Upper lobe of right lung (tissue), 1 donor: ENCODE measurements around the gene LTB4R. TPM values are rescaled to one million over a fixed set of nuclear protein-coding genes. Genes with fewer than 3 reads are reported as not detected.

Source experiments
- ATAC-seq: fragments of 200-7000 bp; cut with Tn5 transposase; one replicate; pipeline ENCODE4 v1.9.1; 2020; ENCODE audit warnings: mild to moderate bottlenecking, moderate library complexity
- DNase-seq: peaks from one replicate; pipeline ENCODE4 v3.0.0-alpha.2; 2020
- H3K27ac ChIP-seq: fragments of 200-600 bp; one replicate; pipeline ENCODE4 v1.8.0; 2022
- H3K27me3 ChIP-seq: fragments of 200-600 bp; one replicate; pipeline ENCODE4 v1.8.0; 2022; ENCODE audit warnings: mild to moderate bottlenecking
- H3K36me3 ChIP-seq: fragments of 200-600 bp; one replicate; pipeline ENCODE4 v1.8.0; 2022
- H3K4me1 ChIP-seq: fragments of 200-600 bp; one replicate; pipeline ENCODE4 v1.8.0; 2022
- H3K4me3 ChIP-seq: fragments of 200-600 bp; one replicate; pipeline ENCODE4 v1.8.0; 2022; ENCODE audit warnings: mild to moderate bottlenecking
- H3K9me3 ChIP-seq: fragments of 200-600 bp; one replicate; pipeline ENCODE4 v1.8.0; 2022
- intact Hi-C: fragments of 100-400 bp; cut with DNase I; formaldehyde crosslinking; loops from one replicate; pipeline ENCODE4 v1.11.0; 2022
- total RNA-seq: library from RNA; stranded (reverse); fragmentation: NEBNext Ultra II Directional; extraction: Animal tissue kit (Norgen Biotek cat#: 25700); gene quantifications from one replicate; pipeline ENCODE4 v1.2.1, GENCODE V29; 2021
- TF ChIP-seq, protein P1 (sequence below): fragments of 200-600 bp; IDR thresholded peaks from one replicate; pipeline ENCODE4 v1.8.0; 2022; ENCODE audit warnings: antibody characterized with exemption
- donor health status: DM: no; HTN: yes; CAD: no; lungs with severe emphysema.

Gene LTB4R
- total RNA-seq, 1 donor from 2014 or later, result 9.8 TPM

- peak; percentile 63 for ATAC-seq
- peak overlapping the region; percentile 100 for H3K27ac ChIP-seq
- H3K4me1 ChIP-seq, result peaks cover 44% of the 10 kb centered on the region
These were observed 37.2 kb upstream of the LTB4R start for GRCh38 chr14:24274101-24274543.

DNA sequence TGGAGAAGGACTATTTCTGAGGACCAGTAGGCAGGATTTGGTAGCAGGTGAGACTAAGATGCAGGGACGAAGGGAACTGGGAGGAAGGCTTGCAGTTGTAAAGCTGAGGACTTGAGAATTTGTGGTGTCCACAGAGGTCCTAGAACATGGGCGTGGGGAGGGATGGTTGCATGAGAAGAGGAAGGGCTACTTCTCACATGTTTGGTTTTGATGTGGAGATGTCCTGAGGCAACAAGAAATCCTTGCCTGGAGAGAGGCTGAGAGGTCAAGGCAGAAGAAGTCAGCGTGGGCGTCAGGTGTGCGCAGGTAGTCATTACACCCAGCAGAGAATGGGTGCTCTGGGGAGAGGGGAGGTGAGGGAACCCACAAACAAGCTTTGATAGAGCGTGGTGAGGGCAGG is 34.2 kb upstream of the LTB4R start:
- peaks cover 43% of the 10 kb centered on the region for H3K4me1 ChIP-seq
- H3K27me3 ChIP-seq, result no peaks in the 10 kb centered on the region
- ATAC-seq, result no peak
- no peaks in the 10 kb centered on the region for H3K9me3 ChIP-seq
- H3K36me3 ChIP-seq, result no peaks in the 10 kb centered on the region
- H3K27ac ChIP-seq, result peak overlapping the region; percentile 42
- intact Hi-C loops, result no loop called here
- no peak overlapping the region for H3K4me3 ChIP-seq
- DNase-seq, result no peak
- TF ChIP-seq, protein P1, sequence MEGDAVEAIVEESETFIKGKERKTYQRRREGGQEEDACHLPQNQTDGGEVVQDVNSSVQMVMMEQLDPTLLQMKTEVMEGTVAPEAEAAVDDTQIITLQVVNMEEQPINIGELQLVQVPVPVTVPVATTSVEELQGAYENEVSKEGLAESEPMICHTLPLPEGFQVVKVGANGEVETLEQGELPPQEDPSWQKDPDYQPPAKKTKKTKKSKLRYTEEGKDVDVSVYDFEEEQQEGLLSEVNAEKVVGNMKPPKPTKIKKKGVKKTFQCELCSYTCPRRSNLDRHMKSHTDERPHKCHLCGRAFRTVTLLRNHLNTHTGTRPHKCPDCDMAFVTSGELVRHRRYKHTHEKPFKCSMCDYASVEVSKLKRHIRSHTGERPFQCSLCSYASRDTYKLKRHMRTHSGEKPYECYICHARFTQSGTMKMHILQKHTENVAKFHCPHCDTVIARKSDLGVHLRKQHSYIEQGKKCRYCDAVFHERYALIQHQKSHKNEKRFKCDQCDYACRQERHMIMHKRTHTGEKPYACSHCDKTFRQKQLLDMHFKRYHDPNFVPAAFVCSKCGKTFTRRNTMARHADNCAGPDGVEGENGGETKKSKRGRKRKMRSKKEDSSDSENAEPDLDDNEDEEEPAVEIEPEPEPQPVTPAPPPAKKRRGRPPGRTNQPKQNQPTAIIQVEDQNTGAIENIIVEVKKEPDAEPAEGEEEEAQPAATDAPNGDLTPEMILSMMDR, result no peak

More at GRCh38 chr14:24274101-24274543, 37.2 kb upstream of the LTB4R start:
- Histone ChIP-seq H3K36me3 (peaks cover 7% of the 10 kb centered on the region), H3K4me3 (no peak overlapping the region), H3K27me3 (no peaks in the 10 kb centered on the region), H3K9me3 (no peaks in the 10 kb centered on the region)
- no peak for DNase-seq
- TF ChIP-seq, protein P1, result no peak
- intact Hi-C loops, result no loop called here

GRCh38 chr14:24277606-24278321 is 33.5 kb upstream of the LTB4R start:
- DNase-seq (no peak), ATAC-seq (peak; percentile 60)
- peaks cover 36% of the 10 kb centered on the region for H3K4me1 ChIP-seq
- H3K36me3 ChIP-seq, result no peaks in the 10 kb centered on the region
- no peak overlapping the region for H3K4me3 ChIP-seq
- no peaks in the 10 kb centered on the region for H3K9me3 ChIP-seq
- H3K27ac ChIP-seq, result peak overlapping the region; percentile 42
- intact Hi-C loops, result no loop called here
- no peaks in the 10 kb centered on the region for H3K27me3 ChIP-seq
- TF ChIP-seq, protein P1, result no peak

GRCh38 chr14:24278424-24278823 is 32.9 kb upstream of the LTB4R start:
- no peaks in the 10 kb centered on the region for H3K36me3 ChIP-seq
- H3K4me1 ChIP-seq, result peaks cover 30% of the 10 kb centered on the region
- H3K27ac ChIP-seq, result no peak overlapping the region
- ATAC-seq (no peak), DNase-seq (no peak)
- TF ChIP-seq, protein P1, result no peak
- H3K27me3 ChIP-seq, result no peaks in the 10 kb centered on the region
- no peaks in the 10 kb centered on the region for H3K9me3 ChIP-seq
- no peak overlapping the region for H3K4me3 ChIP-seq
- intact Hi-C loops, result no loop called here

- no peaks in the 10 kb centered on the region for H3K27me3 ChIP-seq
- no peak overlapping the region for H3K4me3 ChIP-seq
- no peak for DNase-seq
- intact Hi-C loops, result no loop called here
- H3K27ac ChIP-seq, result no peak overlapping the region
- peaks cover 21% of the 10 kb centered on the region for H3K4me1 ChIP-seq
- TF ChIP-seq, protein P1, result peak; percentile 18
- peak; percentile 21 for ATAC-seq
- no peaks in the 10 kb centered on the region for H3K36me3 ChIP-seq
- H3K9me3 ChIP-seq, result no peaks in the 10 kb centered on the region
These were observed 31.8 kb upstream of the LTB4R start for GRCh38 chr14:24279301-24280186.
